Cardiac septum (tissue), 1 donor: Measurements from ENCODE around the gene GOLPH3. TPM values are rescaled to one million over a fixed set of nuclear protein-coding genes. Genes with fewer than 3 reads are reported as not detected.
"Not testable (repeated sequence)": the region's sequence is repeated elsewhere in the genome, so short reads cannot be mapped to it uniquely, and the experiment has no call there.

ENCODE experiments used
- DNase-seq: peaks from one replicate; pipeline ENCODE4 v3.0.0-alpha.2; 2020; ENCODE audit warnings: low spot score
- intact Hi-C: fragments of 100-400 bp; cut with DNase I; formaldehyde crosslinking; loops from one replicate; pipeline ENCODE4 v1.14.0; 2022
- long read RNA-seq: library from polyadenylated mRNA; unstranded; transcript quantifications from one replicate; pipeline ENCODE4 v2.0.0, GENCODE V29; 2021
- total RNA-seq: library from RNA; stranded (reverse); fragmentation: NEBNext Ultra II Directional; extraction: Animal tissue kit (Norgen Biotek cat#: 25700); gene quantifications from one replicate; pipeline ENCODE4 v1.2.1, GENCODE V29; 2021
- donor health status: DM: no; HTN: no; CAD: no.

The GOLPH3 gene
- total RNA-seq, result 52.0 TPM
- long read RNA-seq, transcript GOLPH3-201 (4 exons, 2,721 nt), result major isoform, 120 of 133 reads
- long read RNA-seq, partial matches to known transcripts, result 3 of 133 reads
- long read RNA-seq, other reads (novel, unspliced or antisense), result 7 of 133 reads

DNA sequence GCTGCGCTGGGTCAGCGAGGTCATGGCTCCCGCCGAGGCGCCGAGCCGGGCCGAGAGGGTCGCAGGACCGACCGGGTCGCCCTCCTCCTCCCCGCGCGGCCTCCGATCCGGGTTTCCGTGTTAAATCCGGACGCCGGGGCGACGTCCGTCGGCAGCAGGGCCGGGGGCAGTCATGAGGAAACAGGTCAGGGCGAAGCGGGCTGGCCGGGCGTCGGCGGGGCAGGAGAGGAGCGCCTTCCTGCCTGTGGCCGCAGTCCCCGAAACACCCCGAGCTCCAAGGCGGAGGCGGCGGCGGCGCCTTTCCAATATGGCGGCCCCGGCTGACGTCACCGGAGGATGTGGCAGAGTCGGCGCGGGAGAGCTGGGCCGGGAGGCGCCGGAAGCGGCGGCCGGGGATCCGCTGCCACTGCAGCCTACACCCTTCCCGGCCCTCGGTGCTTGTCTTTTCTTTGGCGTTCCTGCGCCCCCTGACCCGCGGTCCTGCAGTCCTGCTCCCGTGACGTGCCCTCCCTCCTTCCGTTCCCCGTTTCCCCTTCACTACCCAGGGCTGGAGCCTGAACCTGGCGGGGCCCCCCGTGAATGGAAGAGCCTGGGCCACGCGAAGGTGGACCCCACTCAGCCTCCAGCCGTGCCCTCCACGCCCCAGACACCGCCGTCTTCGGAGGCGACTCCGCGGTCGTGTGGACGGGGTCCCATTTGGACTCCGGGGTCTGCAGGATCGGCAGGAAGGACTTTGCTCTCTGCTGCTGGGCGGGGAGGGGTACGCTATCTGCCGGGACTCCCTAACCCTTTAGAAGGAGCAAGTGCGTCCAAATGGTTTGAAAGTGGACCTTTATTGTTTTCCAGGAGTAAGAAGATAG lies at the start of gene GOLPH3:
Gene GOLPH3, minus strand, starts transcription at position 309 of the 860 bp plus-strand sequence. Its CDS starts 285 bp downstream, at position 24.
- intact Hi-C loops, result loop anchor here (2.0 to 5.0 kb wide), 4 partner anchors 19 to 413 kb away; partner anchors contain the start of genes MTMR12 and SUB1
- peak; percentile 97 for DNase-seq

DNA sequence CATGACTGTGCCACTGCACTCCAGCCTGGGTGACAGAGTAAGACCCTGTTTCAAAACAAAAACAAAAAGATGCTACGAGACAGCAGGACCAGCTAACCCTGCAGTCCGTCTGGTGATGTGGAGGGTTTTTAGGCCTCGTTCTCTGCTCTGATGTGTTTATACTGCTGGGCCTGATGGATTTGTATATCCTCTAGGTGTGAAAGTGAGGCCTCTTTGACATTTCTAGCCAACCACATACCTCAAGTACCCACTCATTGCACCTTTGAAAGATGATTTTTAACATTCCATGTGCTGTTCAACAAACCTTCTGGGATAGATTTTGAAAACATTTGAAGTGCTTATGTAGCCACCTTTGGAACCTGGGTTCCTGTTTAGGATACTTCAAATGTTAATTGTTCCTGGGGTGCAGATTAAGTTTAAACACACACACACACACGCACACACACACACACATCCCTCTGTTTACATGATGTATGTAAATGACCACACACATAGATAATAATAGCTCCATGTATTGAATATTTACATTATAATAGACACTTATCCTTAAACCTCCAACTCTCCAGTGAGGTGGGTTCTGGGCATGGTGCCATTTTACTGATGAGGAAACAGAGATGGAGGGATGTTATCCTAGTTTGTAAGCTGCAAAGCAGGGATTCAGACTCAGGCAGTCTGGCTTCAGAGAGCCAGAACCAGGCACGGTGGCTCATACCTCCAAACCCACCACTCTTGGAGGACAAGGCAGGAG lies 48.8 kb upstream of the GOLPH3 start:
- intact Hi-C loops, result no loop called here
- DNase-seq, result no peak

DNA sequence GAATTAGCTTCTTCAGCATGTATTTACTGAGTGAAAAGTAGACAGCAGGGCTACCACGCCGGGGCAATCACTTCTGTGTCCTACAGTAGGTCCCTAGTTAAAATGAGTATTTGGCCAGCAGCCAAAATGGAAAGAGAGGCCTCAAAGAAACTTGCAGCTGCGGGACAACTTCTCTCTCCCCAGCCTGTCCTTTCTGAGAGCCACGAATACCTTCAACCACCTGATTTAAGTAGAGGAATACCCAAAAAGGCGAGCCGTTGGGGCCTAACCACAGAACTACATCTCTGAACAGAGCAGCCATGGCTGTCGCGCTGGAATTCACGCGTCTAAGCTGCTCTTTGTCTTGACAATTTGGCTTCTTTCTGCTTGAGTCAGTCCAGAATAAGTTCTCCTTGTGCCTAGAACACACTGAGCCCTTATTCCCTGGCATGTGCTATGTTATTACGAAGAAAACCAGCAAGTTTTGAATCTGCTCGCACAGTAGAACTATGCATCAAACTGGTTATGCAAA lies 43.8 kb upstream of the GOLPH3 start:
- intact Hi-C loops, result no loop called here
- no peak for DNase-seq

DNA sequence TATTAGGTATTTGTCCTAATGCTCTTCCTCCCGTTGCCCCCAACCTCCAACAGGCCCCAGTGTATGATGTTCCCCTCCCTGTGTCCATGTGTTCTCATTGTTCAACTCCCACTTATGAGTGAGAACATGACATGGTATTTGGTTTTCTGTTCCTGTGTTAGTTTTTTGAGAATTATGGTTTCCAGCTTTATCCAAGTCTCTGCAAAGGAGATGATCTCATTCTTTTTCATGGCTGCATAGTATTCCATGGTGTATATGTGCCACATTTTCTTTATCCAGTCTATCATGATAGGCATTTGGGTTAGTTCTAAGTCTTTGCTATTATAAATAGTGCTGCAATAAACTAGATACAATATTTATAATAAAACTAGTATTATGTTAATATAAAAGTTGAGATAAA lies 40.2 kb upstream of the GOLPH3 start:
- DNase-seq, intact Hi-C loops: not testable (repeated sequence)

DNA sequence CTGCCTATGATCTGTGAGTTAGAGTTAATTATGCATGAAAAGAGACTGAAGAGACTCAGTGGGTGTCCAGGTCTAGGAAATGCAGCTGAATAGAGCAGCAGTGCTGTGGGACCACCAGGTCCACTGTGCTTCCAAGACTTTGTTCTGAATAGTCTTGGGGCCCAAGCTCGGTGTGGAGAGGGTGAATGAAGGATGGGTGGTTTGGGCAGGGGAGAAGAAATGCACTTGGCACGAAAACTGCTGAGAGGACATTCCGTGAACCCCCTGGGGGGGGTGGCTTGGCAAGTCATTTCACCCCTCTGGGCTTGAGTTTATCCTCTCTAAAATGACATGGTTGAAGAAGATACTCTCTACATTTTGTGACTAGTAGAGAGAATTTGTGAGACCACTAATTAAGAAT lies 36.0 kb upstream of the GOLPH3 start:
- DNase-seq, result no peak

DNA sequence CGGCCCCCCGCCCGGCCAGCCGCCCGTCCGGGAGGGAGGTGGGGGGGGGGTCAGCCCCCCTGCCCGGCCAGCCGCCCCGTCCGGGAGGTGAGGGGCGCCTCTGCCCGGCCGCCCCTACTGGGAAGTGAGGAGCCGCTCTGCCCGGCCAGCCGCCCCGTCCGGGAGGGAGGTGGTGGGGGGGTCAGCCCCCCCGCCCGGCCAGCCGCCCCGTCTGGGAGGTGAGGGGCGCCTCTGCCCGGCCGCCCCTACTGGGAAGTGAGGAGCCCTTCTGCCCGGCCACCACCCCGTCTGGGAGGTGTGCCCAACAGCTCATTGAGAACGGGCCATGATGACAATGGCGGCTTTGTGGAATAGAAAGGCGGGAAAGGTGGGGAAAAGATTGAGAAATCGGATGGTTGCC lies 34.7 kb upstream of the GOLPH3 start:
- intact Hi-C loops, DNase-seq: not testable (repeated sequence)

More for the DNA sequence above, 36.0 kb upstream of the GOLPH3 start:
- intact Hi-C loops, result no loop called here

DNA sequence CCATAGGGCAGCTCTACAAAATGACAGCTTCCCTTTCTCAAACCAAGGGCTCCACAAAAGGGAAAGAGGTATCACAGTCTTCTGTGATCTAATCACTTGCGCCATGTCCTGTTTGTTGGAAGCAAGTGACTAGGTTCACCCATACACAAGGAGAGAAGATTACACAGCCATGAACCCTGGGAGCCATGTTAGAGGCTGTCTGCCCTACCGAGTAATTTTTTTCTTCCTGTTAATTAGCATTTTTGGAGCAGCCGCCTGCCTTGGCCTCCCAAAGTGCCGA lies 33.2 kb upstream of the GOLPH3 start:
- DNase-seq, result no peak
- intact Hi-C loops, result no loop called here

DNA sequence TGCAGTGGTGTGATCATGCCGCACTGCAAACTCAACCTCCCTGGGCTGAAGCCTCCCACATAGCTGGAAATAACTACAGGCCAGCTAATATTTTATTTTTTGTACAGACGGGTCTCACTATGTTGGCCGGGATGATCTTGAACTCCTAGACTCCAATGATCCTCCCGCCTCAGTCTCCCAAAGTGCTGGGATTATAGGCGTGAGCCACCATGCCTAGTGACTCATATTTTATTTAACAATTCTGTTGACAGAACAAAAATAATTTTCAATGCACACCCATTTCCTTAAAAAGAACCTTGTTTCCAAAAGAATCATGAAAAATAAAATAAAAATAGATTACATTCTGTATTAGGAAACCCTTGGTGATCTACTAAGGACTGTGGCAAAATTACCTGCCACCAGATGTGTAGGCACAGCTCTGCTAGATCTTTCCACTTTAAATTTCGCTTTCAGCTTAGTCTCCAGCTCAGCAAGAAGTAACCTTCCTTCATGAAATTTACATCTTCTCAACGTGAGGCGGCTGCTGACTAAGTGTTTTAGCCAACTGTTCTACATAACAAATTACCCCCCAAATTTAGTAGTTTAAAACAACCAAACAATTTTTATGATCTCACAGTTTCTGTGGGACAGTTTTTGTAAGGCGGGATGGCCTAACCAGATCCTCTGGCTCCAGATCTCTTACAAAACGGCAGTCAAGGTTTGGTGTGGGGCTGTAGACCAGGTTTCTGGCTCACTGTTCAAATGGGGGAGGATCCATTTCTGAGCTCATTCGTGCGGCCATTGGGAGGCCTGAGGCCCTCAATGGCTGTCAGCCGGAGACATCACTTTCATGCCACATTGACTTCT lies 32.6 kb upstream of the GOLPH3 start:
- DNase-seq, result no peak
- intact Hi-C loops, result no loop called here

DNA sequence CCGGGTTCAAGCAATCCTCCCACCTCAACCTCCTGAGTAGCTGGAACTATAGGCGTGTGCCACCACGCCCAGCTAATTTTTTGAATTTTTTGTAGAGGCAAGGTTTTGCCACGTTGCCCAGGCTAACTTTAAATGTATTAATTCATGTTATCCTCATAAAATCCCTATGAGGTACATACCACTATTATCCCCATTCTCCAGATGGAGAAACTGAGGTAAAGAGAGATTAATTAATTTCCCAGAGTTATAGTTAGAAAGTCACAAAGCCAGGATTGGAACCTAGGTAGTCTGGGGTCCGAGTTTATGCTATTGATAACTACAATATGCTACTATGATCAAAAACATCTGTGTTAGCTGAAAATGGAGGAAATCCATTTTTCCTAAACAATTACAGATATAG lies 31.9 kb upstream of the GOLPH3 start:
- no peak for DNase-seq
- intact Hi-C loops, result no loop called here

DNA sequence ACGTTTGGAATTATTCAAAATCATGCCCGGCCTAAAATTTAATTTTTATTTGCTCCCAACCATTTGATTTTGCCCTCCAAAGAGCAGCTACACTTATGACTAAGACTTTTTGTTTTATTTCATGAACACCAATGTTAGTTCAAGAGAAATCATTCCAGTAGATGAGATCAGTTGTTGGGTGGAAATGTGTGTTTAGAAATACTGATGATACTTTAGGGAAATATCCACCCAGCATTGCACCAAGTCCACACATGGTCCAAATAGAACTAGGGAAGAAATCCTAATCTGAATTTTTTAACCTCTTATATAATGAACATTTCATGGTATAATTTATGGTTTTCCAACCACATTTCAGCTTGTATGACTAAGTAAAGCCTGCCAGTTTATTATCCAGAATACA lies 28.3 kb upstream of the GOLPH3 start:
- intact Hi-C loops, result no loop called here
- no peak for DNase-seq

DNA sequence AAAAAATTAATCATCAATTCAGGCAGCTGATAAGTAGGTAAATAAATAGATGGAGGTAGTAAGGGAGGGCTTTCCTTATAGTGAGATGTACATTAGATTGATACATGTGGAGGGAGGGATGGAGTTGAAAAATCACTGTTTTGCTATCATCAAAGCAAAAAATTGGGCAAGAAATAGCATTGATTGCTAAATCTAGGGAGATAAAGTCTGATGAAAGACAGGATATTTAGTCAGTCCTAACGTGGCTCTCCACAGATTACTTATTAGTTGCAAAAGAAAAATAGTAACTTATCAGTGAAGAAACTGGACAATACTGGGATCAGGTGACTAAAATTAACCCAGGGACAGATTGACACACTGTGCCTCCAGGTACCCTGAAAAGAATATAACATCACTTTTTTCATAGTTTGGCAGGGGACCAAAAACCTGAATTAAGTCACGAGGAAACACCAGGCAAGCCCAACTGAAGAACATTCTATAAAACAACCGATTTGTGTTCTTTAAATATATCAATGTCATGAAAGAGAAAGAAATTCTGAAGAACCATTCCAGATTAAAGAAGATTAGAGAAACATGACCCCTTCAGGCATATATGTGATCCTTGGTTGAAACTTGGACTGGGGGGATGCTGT lies 27.1 kb upstream of the GOLPH3 start:
- intact Hi-C loops, result no loop called here

DNA sequence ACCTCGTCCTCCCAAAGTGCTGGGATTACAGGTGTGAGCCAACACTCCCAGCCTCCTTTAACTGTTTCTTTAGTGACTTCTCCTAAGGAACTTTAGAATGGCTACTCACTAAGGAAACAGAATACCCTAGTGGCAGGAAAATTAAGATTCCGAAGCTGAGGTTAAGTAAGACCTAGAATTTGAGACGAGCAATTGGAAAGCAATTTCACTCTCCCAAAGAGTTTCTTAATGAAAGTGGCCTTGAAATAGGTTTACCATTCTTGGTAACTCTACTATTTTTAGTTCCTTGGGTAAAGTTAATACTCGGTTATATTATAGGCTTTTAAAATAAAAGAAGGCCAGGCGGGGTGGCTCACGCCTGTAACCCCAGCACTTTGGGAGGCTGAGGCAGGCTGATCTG lies 22.9 kb upstream of the GOLPH3 start:
- DNase-seq, result no peak
- intact Hi-C loops, result no loop called here

More for the DNA sequence above, 27.1 kb upstream of the GOLPH3 start:
- DNase-seq, result no peak

DNA sequence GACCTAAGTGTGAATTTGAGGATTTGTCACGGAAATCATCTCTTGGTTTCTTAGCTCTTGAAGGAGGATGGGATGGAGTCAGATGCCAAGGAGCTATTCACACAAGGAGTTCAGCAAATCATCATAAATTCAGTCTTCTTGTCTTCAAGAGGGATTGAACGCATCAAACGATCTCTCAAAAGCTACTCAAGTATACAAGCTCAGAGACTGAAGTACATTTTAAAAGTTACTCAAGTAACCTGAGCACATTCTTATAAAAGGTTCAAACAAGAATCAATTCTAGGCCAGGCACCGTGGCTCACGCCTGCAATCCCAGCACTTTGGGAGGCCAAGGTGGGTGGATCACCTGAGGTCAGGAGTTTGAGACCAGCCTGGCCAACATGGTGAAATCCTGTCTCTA lies 21.1 kb upstream of the GOLPH3 start:
- intact Hi-C loops, result no loop called here
- DNase-seq, result no peak

DNA sequence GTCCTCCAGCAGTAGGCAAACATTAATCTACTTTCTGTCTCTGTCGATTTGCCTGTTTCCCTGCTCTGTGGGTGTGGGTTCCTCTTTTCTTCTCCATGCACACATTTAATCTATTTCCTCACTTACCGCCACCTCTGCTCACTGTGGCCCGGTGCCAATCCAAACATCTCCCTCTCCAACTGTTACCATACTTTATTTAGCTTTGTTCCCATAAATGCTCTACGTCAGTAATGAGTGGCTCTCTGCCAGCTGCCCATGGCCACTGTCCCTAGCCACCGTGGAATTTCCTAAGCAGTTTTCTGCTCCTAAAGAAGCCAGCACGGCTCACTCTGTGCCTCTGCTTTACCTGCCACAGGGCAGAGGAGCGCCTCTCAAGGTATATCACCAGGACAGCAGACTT lies 19.5 kb upstream of the GOLPH3 start:
- DNase-seq, result peak; percentile 89
- intact Hi-C loops, result loop anchor here (2.0 kb wide), 1 partner anchor 19 kb away; the partner anchor contains the start of gene GOLPH3

DNA sequence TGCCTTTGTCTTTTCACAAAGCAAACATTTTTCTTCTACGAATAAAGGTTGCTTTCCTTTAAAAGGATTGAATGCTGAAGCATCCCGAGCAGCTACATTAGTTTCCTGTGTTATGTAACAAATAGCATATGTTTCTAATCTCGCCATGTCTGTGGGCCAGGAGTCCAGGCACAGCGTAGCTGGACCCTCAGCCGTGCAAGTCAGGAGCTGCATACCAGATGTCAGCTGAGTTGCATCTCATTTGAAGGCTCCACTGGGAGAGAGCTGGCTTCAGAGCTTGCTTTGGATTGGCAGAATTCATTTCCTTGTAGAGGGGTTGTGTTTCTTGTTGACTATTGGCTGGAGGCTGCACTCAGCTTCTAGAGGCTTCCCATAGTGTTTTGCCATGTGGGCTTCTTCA lies 16.0 kb upstream of the GOLPH3 start:
- intact Hi-C loops, result no loop called here

DNA sequence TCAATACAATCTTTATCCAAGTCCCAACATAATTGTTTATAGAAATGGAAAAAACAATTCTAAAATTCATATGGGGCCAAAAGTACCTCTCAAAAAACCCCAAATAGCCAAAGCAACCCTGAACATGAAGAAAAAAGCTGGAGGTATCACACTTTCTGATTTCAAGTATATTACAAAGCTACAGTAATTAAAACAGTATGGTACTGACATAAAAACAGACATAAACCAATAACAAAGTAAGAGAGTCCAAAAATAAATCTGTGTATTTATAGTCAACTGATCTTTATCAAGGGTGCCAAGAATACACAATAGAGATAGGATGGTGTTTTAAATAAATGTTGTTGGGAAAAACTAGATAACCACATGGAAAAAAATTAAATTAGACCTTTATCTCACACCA lies 13.6 kb upstream of the GOLPH3 start:
- intact Hi-C loops, result no loop called here
- DNase-seq, result no peak

More for the DNA sequence above, 16.0 kb upstream of the GOLPH3 start:
- no peak for DNase-seq

DNA sequence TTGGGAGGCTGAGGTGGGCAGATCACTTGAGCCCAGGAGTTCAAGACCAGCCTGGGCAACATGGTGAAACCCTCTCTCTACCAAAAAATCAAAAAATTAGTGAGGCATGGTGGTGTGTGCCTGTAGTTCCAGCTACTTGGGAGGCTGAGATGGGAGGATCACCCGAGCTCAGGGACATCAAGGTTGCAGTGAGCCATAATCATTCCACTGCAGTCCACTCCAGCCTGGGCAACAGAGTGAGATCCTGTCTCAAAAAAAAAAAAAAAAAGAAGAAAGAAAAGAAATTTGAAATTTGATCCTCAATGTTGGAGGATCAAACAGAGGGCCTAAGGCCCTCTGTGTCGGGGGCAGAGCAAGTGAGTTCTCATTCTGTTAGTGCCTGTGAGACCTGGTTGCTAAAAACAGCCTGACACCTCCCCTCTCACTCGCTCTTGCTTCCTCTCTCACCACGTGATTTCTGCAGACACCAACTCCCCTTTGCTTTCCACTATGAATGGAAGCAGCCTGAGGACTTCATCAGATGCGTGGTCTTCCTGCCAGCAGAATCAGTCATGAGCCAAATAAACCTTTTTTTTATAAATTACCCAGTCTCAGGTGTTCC lies 8.4 kb upstream of the GOLPH3 start:
- intact Hi-C loops, result no loop called here
- no peak for DNase-seq

DNA sequence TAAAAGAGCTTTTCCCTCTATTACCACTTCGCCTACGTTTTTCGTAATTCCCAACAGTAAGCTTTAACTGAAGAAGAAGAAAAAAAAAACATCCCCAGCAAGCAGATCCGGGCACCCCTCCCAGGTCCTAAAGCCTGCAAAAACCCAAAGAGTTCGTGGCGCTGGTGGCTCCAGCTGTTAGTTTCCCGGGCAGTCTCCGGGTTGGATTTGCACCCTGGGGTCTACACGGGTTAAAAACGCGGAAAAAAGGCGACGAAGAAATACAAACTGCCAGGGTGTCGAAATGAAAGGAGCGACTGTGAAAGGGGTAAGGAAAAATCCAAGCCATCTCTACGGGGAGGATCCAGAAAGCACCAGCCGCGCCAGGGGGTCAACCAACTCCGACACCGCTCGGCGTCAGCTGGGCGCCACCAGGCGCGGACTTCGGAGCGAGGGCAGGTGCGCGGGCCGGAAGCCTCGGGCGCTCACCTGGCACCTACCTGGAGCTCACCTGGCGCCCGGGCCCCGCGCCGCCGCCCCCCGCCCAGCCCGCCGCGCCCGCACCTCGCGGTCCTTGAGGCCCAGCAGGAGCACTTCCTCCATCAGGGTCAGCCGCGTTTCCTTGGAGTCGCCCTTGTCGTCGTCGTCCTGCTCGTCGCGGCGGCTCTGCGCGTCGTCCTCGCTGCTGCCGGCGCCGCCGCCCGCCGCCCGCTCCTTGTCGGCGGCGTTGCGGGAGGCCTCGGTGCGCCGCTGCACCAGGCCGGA lies 680 bp downstream of the GOLPH3 start:
- DNase-seq, result no peak
- intact Hi-C loops, result loop anchor here (2.0 to 5.0 kb wide), 5 partner anchors 19 to 414 kb away; partner anchors contain the start of genes MTMR12 and SUB1
